GM18858 (cell line): Measurements from ENCODE around the gene ELF2.
A peak's percentile ranks its signal among the peaks of the same experiment; 100 is the strongest.
"Not testable (repeated sequence)": the region's sequence is repeated elsewhere in the genome, so short reads cannot be mapped to it uniquely, and the experiment has no call there.

Experiments
- ATAC-seq: cut with Tn5 transposase; IDR thresholded peaks from one replicate; pipeline ENCODE4 v1.9.1; 2021; ENCODE audit not compliant: unreplicated experiment

Gene ELF2

DNA sequence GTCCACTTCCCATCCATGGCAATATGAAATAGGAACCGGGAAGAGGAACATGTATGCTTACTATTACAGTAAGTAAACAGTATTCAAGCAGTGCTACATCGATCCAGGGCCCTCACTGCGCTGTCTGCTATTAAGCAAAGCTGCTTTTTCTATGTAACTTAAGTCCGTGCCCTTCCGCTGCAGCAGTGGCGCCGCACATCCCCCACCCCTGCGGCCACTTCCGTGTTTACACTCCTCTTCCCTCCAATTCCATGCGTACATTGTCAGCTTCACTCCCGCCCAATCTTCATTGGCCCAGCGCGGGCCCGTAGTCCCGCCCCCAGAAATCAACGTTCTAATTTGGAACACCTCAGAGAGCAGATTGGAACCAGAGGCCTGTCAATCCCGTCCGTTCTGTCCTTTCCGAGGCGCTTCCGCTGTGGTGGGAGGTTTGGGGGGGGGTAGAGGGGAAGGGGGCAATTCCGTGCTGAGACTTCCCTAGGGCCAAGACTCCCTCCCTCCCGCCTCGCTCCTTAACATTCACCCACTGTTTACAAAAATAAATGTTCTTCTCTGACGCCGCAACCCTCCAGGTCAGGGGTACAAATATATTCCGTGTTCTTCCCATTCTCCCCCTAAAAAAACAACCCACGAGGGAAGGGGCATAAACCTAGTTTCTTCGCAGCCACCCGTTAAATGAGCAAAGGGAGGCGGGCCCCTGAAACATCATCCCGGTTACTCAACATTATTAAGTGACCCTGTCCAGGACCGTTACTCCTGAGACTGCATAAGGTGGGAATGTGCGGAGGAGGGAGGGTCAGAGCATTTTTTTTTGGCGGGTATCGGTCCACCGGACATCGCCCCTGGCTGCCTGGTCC lies 94.0 kb downstream of the ELF2 start:
- peak; percentile 91 for ATAC-seq

DNA sequence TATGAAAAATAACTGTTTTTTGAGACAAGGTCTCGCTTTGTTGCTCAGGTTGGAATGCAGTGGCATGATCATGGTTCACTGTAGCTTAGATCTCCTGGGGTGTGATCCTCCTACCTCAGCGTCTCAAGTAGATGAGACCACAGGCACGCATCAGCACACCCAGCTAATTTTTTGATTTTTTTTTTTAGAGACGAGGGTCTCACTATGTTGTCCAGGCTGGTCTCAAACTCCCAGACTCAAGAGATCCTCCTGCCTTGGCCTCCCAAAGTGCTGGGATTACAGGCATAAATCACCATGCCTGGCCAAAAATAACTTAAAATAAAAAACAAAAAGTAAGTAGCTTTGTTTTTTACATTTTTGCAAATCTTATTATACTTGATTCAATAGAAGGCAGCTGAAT lies 98.1 kb downstream of the ELF2 start:
- ATAC-seq, result no peak

GRCh38 chr4:139077567-139078355 lies 99.3 kb downstream of the ELF2 start:
- no peak for ATAC-seq

- no peak for ATAC-seq
Observed at GRCh38 chr4:139076016-139076744, 100.8 kb downstream of the ELF2 start.

GRCh38 chr4:139060591-139060990 lies 116.4 kb downstream of the ELF2 start:
- no peak for ATAC-seq

DNA sequence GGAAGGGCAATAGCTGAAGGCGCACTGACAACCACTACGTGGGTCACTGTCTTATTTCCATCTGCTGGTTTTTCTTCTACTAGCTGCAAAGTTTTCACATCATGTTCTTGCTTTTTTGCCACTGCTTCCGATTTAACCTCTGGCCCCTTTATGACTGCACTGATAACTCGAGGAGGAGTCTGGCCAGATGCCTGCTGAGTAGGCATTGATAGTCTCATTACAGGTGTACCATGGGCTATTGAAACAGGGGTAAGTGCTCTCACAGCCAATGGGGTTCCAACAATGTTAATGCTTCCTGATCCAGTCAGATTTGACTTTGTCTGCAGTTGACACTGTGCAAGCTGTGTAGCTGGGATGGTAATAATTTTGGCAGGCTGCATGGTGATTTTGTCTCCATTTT lies 118.0 kb downstream of the ELF2 start:
- ATAC-seq, result not testable (repeated sequence)

DNA sequence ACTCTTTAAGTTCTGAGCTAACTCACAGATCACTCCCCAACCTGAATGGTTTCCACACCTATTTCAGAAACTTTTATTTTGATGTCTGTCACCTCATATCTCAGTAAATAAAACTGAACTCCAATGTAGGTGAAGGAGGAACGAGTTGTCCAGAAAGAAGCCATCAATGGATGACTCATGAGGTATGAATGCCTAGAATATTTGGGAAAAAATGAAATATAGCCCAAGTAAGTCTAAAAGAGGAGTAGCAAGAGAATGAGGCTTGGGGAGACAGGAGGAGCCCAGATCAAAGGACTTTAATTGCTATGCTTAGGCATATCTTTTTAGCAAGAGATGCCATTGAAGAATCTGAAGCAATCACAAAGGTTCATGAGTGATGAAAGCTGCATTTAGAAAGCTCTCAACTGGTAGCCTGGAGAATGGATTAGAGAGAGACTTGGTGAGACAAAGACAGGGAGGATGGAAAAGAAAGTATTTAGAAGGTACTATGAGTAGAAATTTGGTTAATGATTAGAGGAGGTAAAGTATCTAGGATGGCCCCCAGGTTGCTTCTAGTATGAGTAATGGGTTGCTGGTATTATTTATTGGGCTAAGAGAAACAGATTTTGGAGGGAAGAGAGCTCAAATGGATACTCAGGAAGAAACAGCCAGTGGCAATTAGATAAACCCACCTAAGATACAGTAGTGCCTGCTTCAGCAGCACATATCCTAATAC lies 122.1 kb downstream of the ELF2 start:
- no peak for ATAC-seq

- ATAC-seq, result no peak
Observed at GRCh38 chr4:139053909-139054308, 123.1 kb downstream of the ELF2 start.

GRCh38 chr4:139050446-139050845 lies 126.6 kb downstream of the ELF2 start:
- ATAC-seq, result no peak

DNA sequence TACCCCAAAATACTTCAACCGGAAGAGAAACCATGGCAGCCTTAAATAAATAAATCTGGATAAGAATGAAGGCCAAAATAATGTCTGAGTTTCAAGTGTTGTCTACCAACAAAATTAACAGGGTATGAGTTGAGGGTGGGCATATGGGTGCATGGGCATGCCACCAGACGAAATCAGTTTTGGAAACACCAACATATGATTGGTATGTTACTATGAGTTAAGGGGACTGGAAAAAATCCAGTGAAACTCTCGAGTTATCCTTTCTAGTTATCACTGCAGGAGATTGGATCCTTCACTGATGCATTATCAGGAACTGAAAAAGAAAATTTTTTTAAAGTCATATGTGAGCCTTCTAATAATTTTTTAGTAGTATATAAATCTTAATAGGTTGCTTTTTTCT lies 129.0 kb downstream of the ELF2 start:
- ATAC-seq, result no peak

DNA sequence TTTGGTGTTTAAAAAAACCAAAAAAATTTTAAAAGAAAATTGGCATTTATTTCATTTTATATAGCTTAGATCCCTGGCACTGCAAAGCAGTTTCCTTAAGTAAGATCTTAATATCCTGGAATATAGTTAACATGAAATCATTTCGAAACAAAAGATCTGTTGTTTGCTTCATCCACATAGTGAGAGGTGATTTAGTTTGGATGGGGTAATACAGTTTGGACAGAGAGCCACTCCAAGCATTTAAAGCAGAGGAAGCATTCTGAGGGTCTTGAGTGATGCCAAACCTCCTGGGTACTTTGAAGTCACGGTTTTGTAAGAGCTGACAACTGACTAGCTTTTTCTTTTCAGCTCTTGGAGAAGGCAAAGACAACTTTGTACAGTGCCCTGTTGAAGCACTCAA lies 132.7 kb downstream of the ELF2 start:
- ATAC-seq, result no peak

DNA sequence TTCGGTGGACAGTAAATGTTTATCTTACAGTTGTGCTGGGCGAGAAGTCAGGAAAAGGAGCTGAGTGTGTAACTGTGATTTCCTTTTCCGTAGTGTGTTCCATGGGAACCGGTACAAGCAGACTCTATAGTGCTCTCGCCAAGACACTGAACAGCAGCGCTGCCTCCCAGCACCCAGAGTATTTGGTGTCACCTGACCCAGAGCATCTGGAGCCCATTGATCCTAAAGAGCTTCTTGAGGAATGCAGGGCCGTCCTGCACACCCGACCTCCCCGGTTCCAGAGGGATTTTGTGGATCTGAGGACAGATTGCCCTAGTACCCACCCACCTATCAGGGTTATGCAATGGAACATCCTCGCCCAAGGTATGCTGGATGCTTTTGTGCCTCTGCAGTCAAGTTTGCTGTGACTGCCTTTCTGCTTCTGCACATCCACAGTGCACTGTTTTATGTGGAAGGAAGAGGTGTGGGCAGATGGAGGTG lies 134.0 kb downstream of the ELF2 start:
- no peak for ATAC-seq

DNA sequence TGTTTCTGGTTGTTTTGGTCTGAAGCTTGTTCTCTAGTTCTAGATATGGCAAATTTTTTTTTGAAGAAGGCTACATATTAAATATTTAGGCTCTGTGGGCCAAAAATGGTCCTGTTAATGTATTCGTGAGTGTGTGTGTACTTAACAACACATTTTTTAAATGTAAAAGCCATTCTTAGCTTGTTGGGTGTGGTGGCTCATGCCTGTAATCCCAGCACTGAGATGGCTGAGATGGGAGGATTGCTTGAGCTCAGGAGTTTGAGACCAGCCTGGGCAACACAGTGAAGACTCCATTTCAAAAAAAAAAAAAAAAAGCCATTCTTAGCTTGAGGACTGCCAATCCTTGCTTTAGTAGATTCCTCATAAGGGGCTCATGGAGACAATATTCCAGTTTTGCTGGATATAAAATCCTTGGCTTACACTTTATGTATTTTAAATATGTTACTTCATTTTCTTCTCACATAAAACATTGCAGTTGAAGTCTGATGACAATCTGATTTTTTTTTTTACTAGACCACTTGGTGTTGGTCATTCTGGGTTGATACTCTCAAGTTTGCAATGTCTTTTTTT lies 138.1 kb downstream of the ELF2 start:
- no peak for ATAC-seq

GRCh38 chr4:139036885-139037284 lies 140.1 kb downstream of the ELF2 start:
- no peak for ATAC-seq

DNA sequence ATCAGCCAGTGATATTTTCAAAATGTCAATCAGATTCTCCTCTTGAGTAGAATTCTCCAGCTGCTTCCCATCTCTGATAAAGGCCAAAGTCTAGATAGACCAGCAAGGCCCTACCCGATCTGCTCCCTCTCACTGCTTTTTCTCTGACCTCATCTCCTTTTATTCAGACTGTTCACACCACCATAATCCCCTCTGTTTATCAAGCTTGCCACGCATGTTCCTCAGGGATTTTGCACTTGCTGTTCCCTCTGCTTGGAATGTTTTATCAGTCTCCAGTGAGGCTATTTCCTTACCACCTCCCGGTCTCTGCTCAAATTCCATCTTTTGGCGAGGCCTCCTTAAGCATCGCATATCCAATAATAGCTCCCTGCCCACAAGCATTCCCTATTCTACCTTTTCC lies 141.4 kb downstream of the ELF2 start:
- ATAC-seq, result no peak

- peak; percentile 92 for ATAC-seq
Observed at GRCh38 chr4:139030614-139031235, 146.3 kb downstream of the ELF2 start.

- ATAC-seq, result not testable (repeated sequence)
Observed at GRCh38 chr4:139029866-139030363, 147.1 kb downstream of the ELF2 start.

DNA sequence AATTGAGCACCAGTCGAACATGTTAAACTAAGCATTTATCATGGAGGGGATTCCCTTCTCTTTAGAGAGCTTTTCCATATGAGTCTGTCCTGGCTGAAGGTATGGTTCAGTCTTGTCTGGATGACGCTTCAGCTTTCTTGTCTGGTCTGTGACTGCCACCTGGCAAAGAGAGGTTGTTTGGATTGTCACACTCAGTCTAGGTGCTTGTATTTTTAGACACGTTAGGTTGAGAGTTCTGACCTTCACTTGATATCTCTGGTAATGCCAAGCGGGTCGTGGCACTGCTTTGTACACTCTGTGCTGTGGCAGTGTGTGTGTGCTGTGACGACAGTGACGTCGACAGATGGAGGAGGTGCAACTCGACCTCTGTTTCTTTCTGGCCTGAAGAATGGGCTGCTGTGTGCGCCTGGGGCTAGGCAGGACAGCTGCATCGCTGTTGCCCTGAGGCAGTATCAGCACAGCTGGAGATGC lies 148.8 kb downstream of the ELF2 start:
- no peak for ATAC-seq

- no peak for ATAC-seq
Observed at GRCh38 chr4:139027776-139028175, 149.2 kb downstream of the ELF2 start.

DNA sequence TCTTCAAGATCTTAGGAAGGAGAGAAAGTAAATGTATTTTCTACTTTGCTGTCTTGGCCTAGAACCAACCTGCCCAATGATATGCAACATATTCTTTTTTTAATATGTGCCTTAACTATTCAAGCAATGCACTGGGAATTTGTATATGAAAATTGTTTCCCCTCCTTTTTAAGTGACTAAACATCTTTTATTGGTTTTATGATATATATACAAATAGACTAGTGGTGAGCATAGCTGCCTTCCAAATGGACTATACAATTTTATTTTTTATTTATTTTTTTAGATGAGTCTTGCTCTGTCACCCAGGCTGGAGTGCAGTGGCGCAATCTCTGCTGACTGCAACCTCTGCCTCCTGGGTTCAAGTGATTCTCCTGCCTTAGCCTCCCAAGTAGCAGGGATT lies 151.2 kb downstream of the ELF2 start:
- ATAC-seq, result no peak
